ENCODE measurements around the gene CORO2B.

DNA sequence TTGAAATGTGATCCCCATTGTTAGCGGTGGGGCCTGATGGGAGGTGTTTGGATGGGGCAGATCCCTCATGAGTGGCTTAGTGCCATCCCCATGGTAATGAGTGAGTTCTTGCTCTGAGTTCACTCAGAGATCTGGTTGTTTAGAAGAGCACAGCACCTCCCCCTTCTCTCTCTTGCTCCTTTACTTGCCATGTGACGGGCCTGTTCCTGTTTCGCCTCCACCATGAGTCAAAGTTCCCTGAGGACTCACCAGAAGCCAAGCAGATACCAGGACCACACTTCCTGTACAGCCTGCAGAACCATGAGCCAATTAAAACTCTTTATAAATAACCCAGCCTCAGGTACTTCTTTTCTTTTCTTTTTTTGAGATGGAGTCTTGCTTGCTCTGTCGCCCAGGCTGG is 195.3 kb downstream of the CORO2B start:
- TF ChIP-seq, protein P1, sequence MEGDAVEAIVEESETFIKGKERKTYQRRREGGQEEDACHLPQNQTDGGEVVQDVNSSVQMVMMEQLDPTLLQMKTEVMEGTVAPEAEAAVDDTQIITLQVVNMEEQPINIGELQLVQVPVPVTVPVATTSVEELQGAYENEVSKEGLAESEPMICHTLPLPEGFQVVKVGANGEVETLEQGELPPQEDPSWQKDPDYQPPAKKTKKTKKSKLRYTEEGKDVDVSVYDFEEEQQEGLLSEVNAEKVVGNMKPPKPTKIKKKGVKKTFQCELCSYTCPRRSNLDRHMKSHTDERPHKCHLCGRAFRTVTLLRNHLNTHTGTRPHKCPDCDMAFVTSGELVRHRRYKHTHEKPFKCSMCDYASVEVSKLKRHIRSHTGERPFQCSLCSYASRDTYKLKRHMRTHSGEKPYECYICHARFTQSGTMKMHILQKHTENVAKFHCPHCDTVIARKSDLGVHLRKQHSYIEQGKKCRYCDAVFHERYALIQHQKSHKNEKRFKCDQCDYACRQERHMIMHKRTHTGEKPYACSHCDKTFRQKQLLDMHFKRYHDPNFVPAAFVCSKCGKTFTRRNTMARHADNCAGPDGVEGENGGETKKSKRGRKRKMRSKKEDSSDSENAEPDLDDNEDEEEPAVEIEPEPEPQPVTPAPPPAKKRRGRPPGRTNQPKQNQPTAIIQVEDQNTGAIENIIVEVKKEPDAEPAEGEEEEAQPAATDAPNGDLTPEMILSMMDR (IDR thresholded peaks at IDR 0.05) = no peak
- TF ChIP-seq POLR2A (IDR thresholded peaks at IDR 0.05) = no peak

Data from Peyer's patch (tissue), 4 donors.